ENCODE results near the gene HOXA9. TPM values are rescaled to one million over a fixed set of nuclear protein-coding genes. Genes with fewer than 3 reads are reported as not detected.

Gene HOXA9
- total RNA-seq, 1 experiment from 2014 or later, result 45.8 TPM

GRCh38 chr7:27115221-27116026, 49.9 kb downstream of the HOXA9 start:
- no peak for DNase-seq (ENCODE audit: low read depth)

GRCh38 chr7:27114881-27115220, 50.5 kb downstream of the HOXA9 start:
- DNase-seq (ENCODE audit: low read depth), result no peak

GRCh38 chr7:27113991-27114769, 51.2 kb downstream of the HOXA9 start:
- DNase-seq (ENCODE audit: low read depth), result no peak

- no peak for DNase-seq (ENCODE audit: low read depth)
These were observed 52.1 kb downstream of the HOXA9 start for GRCh38 chr7:27112955-27113949.

Small RNA genes lying within 50 kb of the gene (small RNA-seq; reads per million reads assigned to genes)
- gene AC004080.5, result not detected
- gene RF02140, result not detected
- not detected for gene RF02141

Other genes starting within 250 kb of the HOXA9 start
- 1.3 and 1.6 TPM in 2 replicates for gene HOXA1, start 69.5 kb downstream of the HOXA9 start, total RNA-seq (2014; rRNA removed; shearing (Covaris generic))
- gene HOXA2, start 62.9 kb downstream of the HOXA9 start, total RNA-seq (2014; rRNA removed; shearing (Covaris generic)), result not detected in 2 replicates
- gene HOXA4, start 34.8 kb downstream of the HOXA9 start, total RNA-seq (2014; rRNA removed; shearing (Covaris generic)), result 1.3 and 1.6 TPM in 2 replicates
- 1.7 and 1.9 TPM in 2 replicates for gene HOXA5, start 21.9 kb downstream of the HOXA9 start, total RNA-seq (2014; rRNA removed; shearing (Covaris generic))
- 3.6 and 4.5 TPM in 2 replicates for gene HOXA6, start 17.8 kb downstream of the HOXA9 start, total RNA-seq (2014; rRNA removed; shearing (Covaris generic))
- gene HOXA3, start 13.0 kb downstream of the HOXA9 start, total RNA-seq (2014; rRNA removed; shearing (Covaris generic)), result not detected in 2 replicates
- not detected in 2 replicates for gene HOXA7, start 8.9 kb downstream of the HOXA9 start, total RNA-seq (2014; rRNA removed; shearing (Covaris generic))
- gene HOXA10, start 8.8 kb upstream of the HOXA9 start, total RNA-seq (2014; rRNA removed; shearing (Covaris generic)), result 22.7 and 29.3 TPM in 2 replicates
- not detected in 2 replicates for gene HOXA11, start 19.7 kb upstream of the HOXA9 start, total RNA-seq (2014; rRNA removed; shearing (Covaris generic))
- gene HOXA13, start 34.6 kb upstream of the HOXA9 start, total RNA-seq (2014; rRNA removed; shearing (Covaris generic)), result 0.70 and 0.88 TPM in 2 replicates
- not detected in 2 replicates for gene EVX1, start 77.3 kb upstream of the HOXA9 start, total RNA-seq (2014; rRNA removed; shearing (Covaris generic))

Measured in HT1080 (cell line).